Fibroblast of lung (primary cell): ENCODE data around the gene OTC.

Experiments used
- CTCF ChIP-seq, 2 donors: IDR thresholded peaks in 1 of 2; conservative IDR thresholded peaks in 1 of 2; 1 replicate in 1 of 2; 2 replicates in 1 of 2; pipeline ENCODE4 v1.5.1; 2011 to 2012; ENCODE audit warnings: low read length in 2 of 2, control low read depth in 1 of 2, inconsistent platforms in 1 of 2, low read depth in 1 of 2, mild to moderate bottlenecking in 1 of 2
- EZH2 ChIP-seq: IDR thresholded peaks from 2 replicates; pipeline ENCODE4 v1.5.1; 2012; ENCODE audit warnings: low read length, control low read depth, mild to moderate bottlenecking; ENCODE audit errors: missing control alignments

GRCh38 chrX:38305971-38306370 lies 46.4 kb upstream of the OTC start:
- TF ChIP-seq CTCF (conservative IDR thresholded peaks at IDR 0.05 in 1 of 2, IDR thresholded peaks at IDR 0.05 in 1 of 2; ENCODE audit: low read depth in 1 of 2, low read length in 2 of 2) (peak in 1 of 2 donors; percentile 35), EZH2 (no peak)
